ENCODE data around the gene SINHCAF. TPM values are rescaled to one million over a fixed set of nuclear protein-coding genes. Genes with fewer than 3 reads are reported as not detected.
"Not testable (repeated sequence)": the region's sequence is repeated elsewhere in the genome, so short reads cannot be mapped to it uniquely, and the experiment has no call there.

The SINHCAF gene
- total RNA-seq, 1 donor from 2014 or later: 176 TPM

GRCh38 chr12:31278424-31278823 lies 47.5 kb downstream of the SINHCAF start:
- H3K36me3 Mint-ChIP-seq (ENCODE audit: low read depth): peaks cover 7% of the 10 kb centered on the region
- H3K9me3 Mint-ChIP-seq: no peaks in the 10 kb centered on the region
- no peak overlapping the region for H3K4me3 Mint-ChIP-seq
- H3K4me1 Mint-ChIP-seq: peaks cover 21% of the 10 kb centered on the region
- no peak for DNase-seq (ENCODE audit: low read depth, low spot score)
- TF ChIP-seq, protein P1, sequence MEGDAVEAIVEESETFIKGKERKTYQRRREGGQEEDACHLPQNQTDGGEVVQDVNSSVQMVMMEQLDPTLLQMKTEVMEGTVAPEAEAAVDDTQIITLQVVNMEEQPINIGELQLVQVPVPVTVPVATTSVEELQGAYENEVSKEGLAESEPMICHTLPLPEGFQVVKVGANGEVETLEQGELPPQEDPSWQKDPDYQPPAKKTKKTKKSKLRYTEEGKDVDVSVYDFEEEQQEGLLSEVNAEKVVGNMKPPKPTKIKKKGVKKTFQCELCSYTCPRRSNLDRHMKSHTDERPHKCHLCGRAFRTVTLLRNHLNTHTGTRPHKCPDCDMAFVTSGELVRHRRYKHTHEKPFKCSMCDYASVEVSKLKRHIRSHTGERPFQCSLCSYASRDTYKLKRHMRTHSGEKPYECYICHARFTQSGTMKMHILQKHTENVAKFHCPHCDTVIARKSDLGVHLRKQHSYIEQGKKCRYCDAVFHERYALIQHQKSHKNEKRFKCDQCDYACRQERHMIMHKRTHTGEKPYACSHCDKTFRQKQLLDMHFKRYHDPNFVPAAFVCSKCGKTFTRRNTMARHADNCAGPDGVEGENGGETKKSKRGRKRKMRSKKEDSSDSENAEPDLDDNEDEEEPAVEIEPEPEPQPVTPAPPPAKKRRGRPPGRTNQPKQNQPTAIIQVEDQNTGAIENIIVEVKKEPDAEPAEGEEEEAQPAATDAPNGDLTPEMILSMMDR (conservative IDR thresholded peaks at IDR 0.05): no peak
- peak overlapping the region; percentile 22 for H3K27ac Mint-ChIP-seq (ENCODE audit: unreplicated experiment)
- H3K27me3 Mint-ChIP-seq (ENCODE audit: low read depth): no peaks in the 10 kb centered on the region

DNA sequence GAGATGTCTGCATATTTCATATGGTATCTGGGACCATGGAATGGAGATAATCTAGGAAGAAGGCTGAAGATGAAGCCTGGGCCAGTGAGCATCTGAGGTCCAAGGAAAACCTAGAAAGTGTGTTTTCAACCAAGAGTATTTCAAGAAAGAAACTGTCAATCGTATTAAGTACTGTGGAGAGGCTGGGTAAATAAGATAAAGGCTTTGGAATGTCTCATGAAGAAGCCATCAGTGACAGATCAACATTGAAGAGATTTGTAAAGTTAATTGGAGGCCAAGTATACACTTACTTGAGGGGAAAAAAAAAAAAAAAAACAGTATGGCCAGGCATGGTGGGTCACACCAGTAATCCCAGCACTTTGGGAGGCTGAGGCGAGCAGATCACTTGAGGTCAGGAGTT lies 48.9 kb downstream of the SINHCAF start:
- H3K36me3 Mint-ChIP-seq (ENCODE audit: low read depth): peaks cover 6% of the 10 kb centered on the region
- no peak overlapping the region for H3K4me3 Mint-ChIP-seq
- TF ChIP-seq, protein P1 (conservative IDR thresholded peaks at IDR 0.05): no peak
- no peak overlapping the region for H3K27ac Mint-ChIP-seq (ENCODE audit: unreplicated experiment)
- no peak for DNase-seq (ENCODE audit: low read depth, low spot score)
- H3K27me3 Mint-ChIP-seq (ENCODE audit: low read depth): no peaks in the 10 kb centered on the region
- peaks cover 21% of the 10 kb centered on the region for H3K4me1 Mint-ChIP-seq
- no peaks in the 10 kb centered on the region for H3K9me3 Mint-ChIP-seq

- peaks cover 26% of the 10 kb centered on the region for H3K4me1 Mint-ChIP-seq
- TF ChIP-seq, protein P1 (conservative IDR thresholded peaks at IDR 0.05): no peak
- no peaks in the 10 kb centered on the region for H3K27me3 Mint-ChIP-seq (ENCODE audit: low read depth)
- H3K27ac Mint-ChIP-seq (ENCODE audit: unreplicated experiment): no peak overlapping the region
- peaks cover 6% of the 10 kb centered on the region for H3K36me3 Mint-ChIP-seq (ENCODE audit: low read depth)
- H3K9me3 Mint-ChIP-seq: peaks cover 2% of the 10 kb centered on the region
- DNase-seq (ENCODE audit: low read depth, low spot score): no peak
- no peak overlapping the region for H3K4me3 Mint-ChIP-seq
Observed at GRCh38 chr12:31275491-31275890, 50.5 kb downstream of the SINHCAF start.

DNA sequence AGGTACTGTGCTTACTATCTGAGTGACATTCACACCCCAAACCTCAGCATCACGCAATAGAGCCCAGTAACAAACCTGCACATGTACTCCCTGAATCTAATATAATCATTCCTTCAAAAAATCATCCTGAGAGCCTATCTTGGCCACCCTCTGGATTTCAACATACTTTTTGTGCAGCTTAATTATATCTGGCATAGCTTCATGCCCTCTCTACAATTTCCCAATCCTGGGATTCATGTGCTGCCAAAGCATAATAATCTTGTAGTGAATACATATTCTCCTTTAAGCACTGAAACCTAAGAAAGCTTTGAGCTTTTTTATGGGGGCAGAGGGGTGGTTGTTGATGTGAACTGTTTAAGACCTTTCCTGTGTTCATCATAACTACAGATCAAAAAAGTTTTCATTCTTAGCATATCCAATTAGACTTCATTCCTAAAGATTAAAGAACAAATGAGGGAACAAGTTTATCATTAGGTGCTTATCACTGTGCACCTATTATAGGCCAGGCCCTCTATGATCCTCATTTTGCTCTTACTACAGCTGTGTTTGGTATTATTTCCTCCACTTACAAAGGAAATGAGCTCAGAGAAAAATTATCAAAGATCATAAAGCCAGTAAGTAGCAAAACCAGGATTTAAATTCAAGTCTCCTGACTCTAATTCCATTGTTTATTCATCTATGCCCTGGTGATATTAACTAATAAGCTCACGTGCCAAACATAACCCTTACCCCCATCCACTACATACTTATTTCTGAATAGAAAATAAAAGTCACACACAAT lies 51.2 kb downstream of the SINHCAF start:
- TF ChIP-seq, protein P1 (conservative IDR thresholded peaks at IDR 0.05): no peak
- H3K9me3 Mint-ChIP-seq: peaks cover 2% of the 10 kb centered on the region
- H3K27ac Mint-ChIP-seq (ENCODE audit: unreplicated experiment): no peak overlapping the region
- DNase-seq (ENCODE audit: low read depth, low spot score): no peak
- peaks cover 21% of the 10 kb centered on the region for H3K4me1 Mint-ChIP-seq
- H3K27me3 Mint-ChIP-seq (ENCODE audit: low read depth): no peaks in the 10 kb centered on the region
- peak overlapping the region; percentile 14 for H3K4me3 Mint-ChIP-seq
- peaks cover 6% of the 10 kb centered on the region for H3K36me3 Mint-ChIP-seq (ENCODE audit: low read depth)

GRCh38 chr12:31273794-31274193 lies 52.2 kb downstream of the SINHCAF start:
- peaks cover 12% of the 10 kb centered on the region for H3K4me1 Mint-ChIP-seq
- H3K9me3 Mint-ChIP-seq; H3K36me3 Mint-ChIP-seq (ENCODE audit: low read depth); H3K27me3 Mint-ChIP-seq (ENCODE audit: low read depth); DNase-seq (ENCODE audit: low read depth, low spot score); H3K27ac Mint-ChIP-seq (ENCODE audit: unreplicated experiment); H3K4me3 Mint-ChIP-seq: not testable (repeated sequence)

DNA sequence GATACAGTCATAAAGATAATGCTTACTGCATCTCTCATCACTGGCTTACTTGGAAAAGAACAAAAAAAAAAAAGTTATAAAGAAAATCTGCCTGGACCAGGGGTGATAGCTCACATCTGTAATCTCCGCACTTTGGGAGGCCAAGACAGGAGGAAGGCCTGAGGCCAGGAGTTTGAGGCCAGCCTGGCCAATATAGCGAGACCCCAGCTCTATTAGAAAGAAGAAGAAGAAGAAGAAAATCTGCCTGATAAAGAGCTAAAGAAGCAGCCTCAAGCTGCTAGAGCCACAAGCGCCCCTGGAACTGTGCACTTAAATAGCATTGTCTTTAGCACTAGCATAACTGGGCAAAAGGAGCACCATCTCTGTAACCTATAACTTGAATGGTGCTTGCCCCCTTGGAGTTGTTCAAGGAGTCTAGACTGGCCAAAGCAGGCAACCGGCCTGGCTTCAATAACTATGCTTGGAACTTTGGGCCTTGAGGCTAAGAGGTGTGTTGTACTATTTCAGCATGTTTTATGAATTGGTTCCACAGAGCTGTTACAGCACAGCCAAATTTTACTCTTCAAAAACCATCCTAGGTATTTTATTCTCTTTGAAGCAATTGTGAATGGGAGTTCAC lies 53.2 kb downstream of the SINHCAF start:
- H3K27me3 Mint-ChIP-seq (ENCODE audit: low read depth): no peaks in the 10 kb centered on the region
- H3K36me3 Mint-ChIP-seq (ENCODE audit: low read depth): peaks cover 6% of the 10 kb centered on the region
- H3K4me1 Mint-ChIP-seq: peaks cover 4% of the 10 kb centered on the region
- H3K4me3 Mint-ChIP-seq: no peak overlapping the region
- DNase-seq (ENCODE audit: low read depth, low spot score): no peak
- peaks cover 2% of the 10 kb centered on the region for H3K9me3 Mint-ChIP-seq
- no peak overlapping the region for H3K27ac Mint-ChIP-seq (ENCODE audit: unreplicated experiment)
- TF ChIP-seq, protein P1 (conservative IDR thresholded peaks at IDR 0.05): no peak

Data from neural crest cell (in vitro differentiated cells).